ENCODE measurements around the gene DPYD.

GRCh38 chr1:97066860-97067259 lies 854.0 kb downstream of the DPYD start:
- no peak for TF ChIP-seq POLR2A (IDR thresholded peaks at IDR 0.05; ENCODE audit: low read depth, low read length)
- TF ChIP-seq TAF1 (IDR thresholded peaks at IDR 0.05; ENCODE audit: low read depth, low read length) = no peak
